ENCODE results near the gene AVP.

AVP gene

DNA sequence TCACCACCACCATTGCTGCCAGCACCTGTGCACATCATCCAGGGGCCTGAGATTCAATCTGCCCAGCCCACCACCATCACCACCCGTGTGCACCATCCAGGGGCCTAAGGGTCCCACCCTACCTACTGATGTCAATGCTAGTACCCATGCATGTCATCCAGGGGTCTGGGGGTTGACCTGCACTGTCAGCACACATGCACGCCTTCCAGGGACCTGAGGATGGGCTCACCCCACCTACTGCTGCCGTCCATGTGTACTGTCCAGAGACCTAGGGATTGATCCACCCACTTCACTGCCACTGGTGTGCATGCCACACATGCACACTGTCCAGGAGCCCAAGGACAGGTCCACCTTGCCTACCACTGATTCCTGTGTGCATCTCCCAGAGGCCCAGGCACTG is 25.0 kb downstream of the AVP start:
- Histone ChIP-seq H3K4me1 (ENCODE audit: control insufficient read depth, insufficient read depth, low read length) (no peaks in the 10 kb centered on the region), H3K9ac (ENCODE audit: low read depth, low read length) (no peak overlapping the region), H3K9me3 (replicated peaks; ENCODE audit: low read length) (no peaks in the 10 kb centered on the region), H3K36me3 (ENCODE audit: insufficient read depth, low read length) (no peaks in the 10 kb centered on the region), H3K4me3 (ENCODE audit: low read length) (no peak overlapping the region), H3K27me3 (ENCODE audit: control insufficient read depth, insufficient read depth, low read length) (no peaks in the 10 kb centered on the region), H3K4me2 (ENCODE audit: low read length) (no peak overlapping the region)

DNA sequence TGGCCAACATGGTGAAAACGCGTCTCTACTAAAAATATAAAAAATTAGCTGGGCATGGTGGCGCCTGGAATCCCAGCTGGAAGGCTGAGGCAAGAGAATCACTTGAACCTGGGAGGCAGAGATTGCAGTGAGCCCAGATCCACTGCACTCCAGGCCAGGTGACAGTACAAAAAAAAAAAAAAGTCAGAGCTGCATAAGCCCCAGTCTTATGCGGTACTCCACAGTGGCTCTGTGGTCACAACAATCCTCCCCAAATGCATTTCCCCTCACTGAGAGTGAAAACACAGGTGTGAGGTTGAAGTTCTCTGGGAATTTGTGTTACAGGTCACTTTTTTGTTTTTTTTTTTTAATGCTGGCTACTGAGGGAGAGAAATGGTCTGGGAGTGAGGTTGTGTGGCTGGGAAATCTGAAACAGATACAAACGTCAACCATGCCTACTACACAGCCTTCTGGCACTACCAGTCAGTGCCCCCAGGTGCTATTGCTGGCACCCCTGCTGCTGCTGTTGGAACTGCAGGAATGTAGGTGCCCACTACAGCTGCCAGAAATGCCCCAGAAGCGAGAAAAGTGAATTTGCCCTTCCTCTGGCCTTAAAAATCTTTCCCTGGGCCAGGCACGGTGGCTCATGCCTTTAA is 33.0 kb downstream of the AVP start:
- Histone ChIP-seq H3K27me3 (ENCODE audit: control insufficient read depth, insufficient read depth, low read length) (no peaks in the 10 kb centered on the region), H3K4me1 (ENCODE audit: control insufficient read depth, insufficient read depth, low read length) (peaks cover 10% of the 10 kb centered on the region), H3K36me3 (ENCODE audit: insufficient read depth, low read length) (peaks cover 23% of the 10 kb centered on the region), H3K9ac (ENCODE audit: low read depth, low read length) (no peak overlapping the region), H3K9me3 (replicated peaks; ENCODE audit: low read length) (no peaks in the 10 kb centered on the region), H3K4me2 (ENCODE audit: low read length) (no peak overlapping the region), H3K4me3 (ENCODE audit: low read length) (no peak overlapping the region)

GRCh38 chr20:3047486-3048419 is 36.8 kb downstream of the AVP start:
- Histone ChIP-seq H3K9me3 (replicated peaks; ENCODE audit: low read length) (no peaks in the 10 kb centered on the region), H3K36me3 (ENCODE audit: insufficient read depth, low read length) (peaks cover 29% of the 10 kb centered on the region), H3K4me2 (ENCODE audit: low read length) (peak overlapping the region; percentile 94), H3K9ac (ENCODE audit: low read depth, low read length) (no peak overlapping the region), H3K4me1 (ENCODE audit: control insufficient read depth, insufficient read depth, low read length) (peaks cover 21% of the 10 kb centered on the region), H3K4me3 (ENCODE audit: low read length) (no peak overlapping the region), H3K27me3 (ENCODE audit: control insufficient read depth, insufficient read depth, low read length) (no peaks in the 10 kb centered on the region)

GRCh38 chr20:3046677-3047462 is 37.7 kb downstream of the AVP start:
- Histone ChIP-seq H3K9ac (ENCODE audit: low read depth, low read length) (peak overlapping the region; percentile 90), H3K9me3 (replicated peaks; ENCODE audit: low read length) (no peaks in the 10 kb centered on the region), H3K4me1 (ENCODE audit: control insufficient read depth, insufficient read depth, low read length) (peaks cover 25% of the 10 kb centered on the region), H3K36me3 (ENCODE audit: insufficient read depth, low read length) (peaks cover 29% of the 10 kb centered on the region), H3K4me2 (ENCODE audit: low read length) (peak overlapping the region; percentile 94), H3K27me3 (ENCODE audit: control insufficient read depth, insufficient read depth, low read length) (no peaks in the 10 kb centered on the region), H3K4me3 (ENCODE audit: low read length) (peak overlapping the region; percentile 98)

DNA sequence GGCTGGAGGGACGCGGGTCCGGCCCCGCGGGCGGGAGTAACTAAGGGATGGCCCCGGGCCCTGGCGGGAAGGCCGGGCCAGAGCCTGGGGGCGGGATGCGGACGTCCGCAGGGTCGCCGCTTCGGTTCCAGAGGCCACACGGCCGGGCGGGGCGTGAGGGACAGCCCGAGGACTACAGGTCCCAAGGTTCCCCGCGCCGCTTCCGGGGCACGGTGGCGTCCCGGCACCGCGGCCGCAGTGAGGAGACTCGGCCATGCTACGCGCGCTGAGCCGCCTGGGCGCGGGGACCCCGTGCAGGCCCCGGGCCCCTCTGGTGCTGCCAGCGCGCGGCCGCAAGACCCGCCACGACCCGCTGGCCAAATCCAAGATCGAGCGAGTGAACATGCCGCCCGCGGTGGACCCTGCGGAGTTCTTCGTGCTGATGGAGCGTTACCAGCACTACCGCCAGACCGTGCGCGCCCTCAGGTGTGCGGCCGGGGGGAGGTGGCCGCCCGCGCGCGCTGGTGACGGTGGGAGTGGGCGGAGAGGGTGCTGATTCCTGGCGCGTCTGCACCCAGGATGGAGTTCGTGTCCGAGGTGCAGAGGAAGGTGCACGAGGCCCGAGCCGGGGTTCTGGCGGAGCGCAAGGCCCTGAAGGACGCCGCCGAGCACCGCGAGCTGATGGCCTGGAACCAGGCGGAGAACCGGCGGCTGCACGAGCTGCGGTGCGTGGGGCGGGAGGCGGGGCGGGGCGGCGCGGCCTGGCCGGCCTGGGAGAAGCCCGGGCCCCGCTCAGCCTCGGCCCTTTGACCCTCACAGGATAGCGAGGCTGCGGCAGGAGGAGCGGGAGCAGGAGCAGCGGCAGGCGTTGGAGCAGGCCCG is 38.5 kb downstream of the AVP start, which contains the start of gene MRPS26:
Gene MRPS26 (plus strand): TSS at position 237 of the 861 bp plus-strand sequence. CDS start 17 bp downstream, at position 254.
- Histone ChIP-seq H3K9me3 (replicated peaks; ENCODE audit: low read length) (no peaks in the 10 kb centered on the region), H3K4me2 (ENCODE audit: low read length) (peak within 1 kb of the TSS; percentile 94), H3K27me3 (ENCODE audit: control insufficient read depth, insufficient read depth, low read length) (no peaks in the 10 kb centered on the region), H3K36me3 (ENCODE audit: insufficient read depth, low read length) (peaks cover 29% of the 10 kb centered on the region), H3K9ac (ENCODE audit: low read depth, low read length) (peak within 1 kb of the TSS; percentile 90), H3K4me1 (ENCODE audit: control insufficient read depth, insufficient read depth, low read length) (peaks cover 27% of the 10 kb centered on the region), H3K4me3 (ENCODE audit: low read length) (peak within 1 kb of the TSS; percentile 98)

- H3K9ac ChIP-seq (ENCODE audit: low read depth, low read length): peak overlapping the region; percentile 90
- no peaks in the 10 kb centered on the region for H3K27me3 ChIP-seq (ENCODE audit: control insufficient read depth, insufficient read depth, low read length)
- H3K9me3 ChIP-seq (replicated peaks; ENCODE audit: low read length): no peaks in the 10 kb centered on the region
- H3K4me1 ChIP-seq (ENCODE audit: control insufficient read depth, insufficient read depth, low read length): peaks cover 27% of the 10 kb centered on the region
- peak overlapping the region; percentile 94 for H3K4me2 ChIP-seq (ENCODE audit: low read length)
- peaks cover 30% of the 10 kb centered on the region for H3K36me3 ChIP-seq (ENCODE audit: insufficient read depth, low read length)
- H3K4me3 ChIP-seq (ENCODE audit: low read length): peak overlapping the region; percentile 98
Measured at GRCh38 chr20:3045042-3045815, 39.3 kb downstream of the AVP start.

DNA sequence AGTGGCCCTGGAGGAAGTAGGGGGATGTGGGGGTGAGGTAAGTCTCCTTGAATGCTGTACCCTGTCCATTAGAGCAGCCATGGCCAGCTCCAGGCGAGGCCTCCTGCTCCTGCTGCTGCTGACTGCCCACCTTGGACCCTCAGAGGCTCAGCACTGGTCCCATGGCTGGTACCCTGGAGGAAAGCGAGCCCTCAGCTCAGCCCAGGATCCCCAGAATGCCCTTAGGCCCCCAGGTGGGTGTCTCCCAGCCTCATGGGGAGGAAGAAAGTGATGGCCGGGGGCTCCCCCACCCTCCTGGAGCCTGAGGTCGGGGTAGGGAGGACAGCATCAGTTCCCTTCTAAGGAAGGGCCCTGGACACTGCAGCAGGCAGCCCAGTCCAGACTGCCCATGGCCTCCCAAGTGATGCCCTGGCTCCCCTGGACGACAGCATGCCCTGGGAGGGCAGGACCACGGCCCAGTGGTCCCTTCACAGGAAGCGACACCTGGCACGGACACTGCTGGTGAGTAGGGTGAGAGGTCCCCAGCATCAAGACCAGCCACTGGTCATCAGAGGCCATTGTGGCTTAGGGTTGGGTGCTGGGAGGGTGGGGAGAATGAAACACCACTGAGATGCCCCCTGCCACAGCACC is 40.1 kb downstream of the AVP start:
- H3K4me1 ChIP-seq (ENCODE audit: control insufficient read depth, insufficient read depth, low read length): peaks cover 27% of the 10 kb centered on the region
- peaks cover 31% of the 10 kb centered on the region for H3K36me3 ChIP-seq (ENCODE audit: insufficient read depth, low read length)
- no peaks in the 10 kb centered on the region for H3K27me3 ChIP-seq (ENCODE audit: control insufficient read depth, insufficient read depth, low read length)
- no peaks in the 10 kb centered on the region for H3K9me3 ChIP-seq (replicated peaks; ENCODE audit: low read length)
- no peak overlapping the region for H3K4me2 ChIP-seq (ENCODE audit: low read length)
- H3K9ac ChIP-seq (ENCODE audit: low read depth, low read length): no peak overlapping the region
- no peak overlapping the region for H3K4me3 ChIP-seq (ENCODE audit: low read length)

DNA sequence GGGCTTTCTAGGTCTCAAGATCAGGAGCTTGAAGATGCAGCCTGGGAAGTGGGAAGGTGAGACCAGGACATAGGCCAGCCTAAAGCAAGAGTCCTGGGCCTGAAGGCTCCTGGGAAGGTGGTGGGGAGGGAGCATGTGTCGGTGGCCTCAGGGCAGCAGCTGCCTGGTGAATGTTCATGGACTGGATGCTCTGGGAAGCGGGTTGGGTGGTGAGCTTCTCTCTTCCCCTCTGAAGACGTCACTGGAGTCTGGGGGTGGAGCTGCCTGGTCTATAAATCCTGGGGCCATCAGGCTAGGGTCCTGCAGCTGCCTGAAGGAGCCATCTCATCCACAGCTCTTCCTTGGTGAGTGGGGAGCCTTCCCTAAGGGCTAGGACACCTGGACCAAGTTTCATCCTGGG is 41.2 kb downstream of the AVP start, which contains the start of gene GNRH2:
Gene GNRH2 (plus strand): TSS at position 301 of the 400 bp plus-strand sequence. CDS start 793 bp downstream, outside the sequence.
- peaks cover 27% of the 10 kb centered on the region for H3K4me1 ChIP-seq (ENCODE audit: control insufficient read depth, insufficient read depth, low read length)
- H3K9me3 ChIP-seq (replicated peaks; ENCODE audit: low read length): no peaks in the 10 kb centered on the region
- peaks cover 35% of the 10 kb centered on the region for H3K36me3 ChIP-seq (ENCODE audit: insufficient read depth, low read length)
- H3K27me3 ChIP-seq (ENCODE audit: control insufficient read depth, insufficient read depth, low read length): no peaks in the 10 kb centered on the region
- H3K9ac ChIP-seq (ENCODE audit: low read depth, low read length): no peak within 1 kb of the TSS
- no peak within 1 kb of the TSS for H3K4me3 ChIP-seq (ENCODE audit: low read length)
- no peak within 1 kb of the TSS for H3K4me2 ChIP-seq (ENCODE audit: low read length)

DNA sequence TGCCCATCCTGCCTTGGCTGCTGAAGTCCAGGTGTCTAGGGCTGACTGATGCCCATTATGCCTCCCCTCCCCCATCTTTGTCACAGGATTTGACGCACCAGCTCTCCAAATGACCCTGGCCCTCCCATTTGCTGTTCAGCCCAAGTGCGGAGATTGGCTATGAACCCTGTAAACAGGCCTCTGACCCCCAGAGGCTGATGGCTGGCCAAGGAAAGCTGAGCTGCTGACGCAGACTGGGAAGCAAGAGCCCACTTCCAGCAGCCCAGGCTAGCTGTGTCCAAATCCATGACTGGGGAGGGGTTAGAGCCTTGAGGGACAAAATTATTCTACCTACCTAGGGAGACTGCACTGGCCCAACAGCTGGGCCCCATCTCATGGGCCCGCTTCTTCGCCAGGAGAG is 41.9 kb downstream of the AVP start:
- Histone ChIP-seq H3K4me2 (ENCODE audit: low read length) (no peak overlapping the region), H3K36me3 (ENCODE audit: insufficient read depth, low read length) (peaks cover 35% of the 10 kb centered on the region), H3K9ac (ENCODE audit: low read depth, low read length) (no peak overlapping the region)

More for the DNA sequence above, 41.9 kb downstream of the AVP start:
- no peaks in the 10 kb centered on the region for H3K9me3 ChIP-seq (replicated peaks; ENCODE audit: low read length)
- no peaks in the 10 kb centered on the region for H3K27me3 ChIP-seq (ENCODE audit: control insufficient read depth, insufficient read depth, low read length)
- H3K4me3 ChIP-seq (ENCODE audit: low read length): no peak overlapping the region
- H3K4me1 ChIP-seq (ENCODE audit: control insufficient read depth, insufficient read depth, low read length): peaks cover 27% of the 10 kb centered on the region
